GM12892 (cell line): Measurements from ENCODE around the gene CLDN1.

Experiments
- POLR2A ChIP-seq: IDR thresholded peaks from 2 replicates; pipeline ENCODE4 v1.6.1; 2011; ENCODE audit warnings: low read depth, low read length, control low read depth
- POLR2AphosphoS5 ChIP-seq: IDR thresholded peaks from 2 replicates; pipeline ENCODE4 v1.6.1; 2011; ENCODE audit warnings: low read depth, low read length, control low read depth
- TAF1 ChIP-seq: IDR thresholded peaks from 2 replicates; pipeline ENCODE4 v1.6.1; 2011; ENCODE audit warnings: low read depth, mild to moderate bottlenecking, control low read depth, low read length, borderline replicate concordance

DNA sequence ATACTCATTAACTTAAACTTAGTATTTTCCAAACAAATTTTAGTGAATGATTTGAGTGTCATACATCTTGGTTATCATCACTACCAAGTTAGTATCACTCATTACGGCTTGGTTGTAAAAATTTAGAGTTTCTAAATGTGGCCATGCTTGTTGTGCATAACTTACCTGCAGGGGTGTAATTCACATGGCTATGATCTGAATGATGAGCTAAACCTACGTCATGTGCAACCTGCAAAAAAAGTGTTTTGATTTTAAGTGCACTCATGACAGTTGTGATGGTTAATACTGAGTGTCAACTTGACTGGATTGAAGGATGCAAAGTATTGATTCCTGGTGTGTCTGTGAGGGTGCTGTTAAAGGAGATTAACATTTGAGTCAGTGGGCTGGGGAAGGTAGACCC lies 48.1 kb upstream of the CLDN1 start:
- TF ChIP-seq TAF1 (no peak), POLR2A (no peak), POLR2AphosphoS5 (no peak)
